ENCODE data around the gene CD1B. TPM values are rescaled to one million over a fixed set of nuclear protein-coding genes. Genes with fewer than 3 reads are reported as not detected.
"Not testable (repeated sequence)": the region's sequence is repeated elsewhere in the genome, so short reads cannot be mapped to it uniquely, and the experiment has no call there.

CD1B gene
- total and polyA plus RNA-seq, 12 donors: 0.04 to 0.76 (median 0.39) TPM; not detected in 9

- Histone ChIP-seq H3K27ac (no peak overlapping the region), H3K4me3 (no peak overlapping the region), H3K27me3 (no peaks in the 10 kb centered on the region), H3K9me3 (no peaks in the 10 kb centered on the region), H3K36me3 (no peaks in the 10 kb centered on the region), H3K4me1 (peaks cover 0 to 5% (median 0%) of the 10 kb centered on the region in 9 donors)
- ATAC-seq (no peak), DNase-seq (no peak)
- 69 to 71% methylated on average over 3 of the region's 3 CpGs for WGBS, 2 donors
- intact Hi-C loops (cut with DNase I): no loop called here
- no peak for TF ChIP-seq CTCF (IDR thresholded peaks at IDR 0.05)
Observed at GRCh38 chr1:158356616-158357015, 25.3 kb upstream of the CD1B start.

- Histone ChIP-seq H3K27me3 (no peaks in the 10 kb centered on the region), H3K27ac (no peak overlapping the region), H3K4me1 (peaks cover 0 to 5% (median 0%) of the 10 kb centered on the region in 9 donors), H3K4me3 (no peak overlapping the region), H3K36me3 (no peaks in the 10 kb centered on the region), H3K9me3 (no peaks in the 10 kb centered on the region)
- intact Hi-C loops (cut with DNase I): no loop called here
- WGBS, 2 donors: 85 to 88% methylated on average over 10 of the region's 10 CpGs
- no peak for ATAC-seq
- DNase-seq: no peak
- TF ChIP-seq CTCF (IDR thresholded peaks at IDR 0.05): no peak
Observed at GRCh38 chr1:158355773-158356285, 24.5 kb upstream of the CD1B start.

GRCh38 chr1:158354255-158354654 is 22.9 kb upstream of the CD1B start:
- no peak for ATAC-seq
- 65 to 73% methylated on average over 2 of the region's 2 CpGs for WGBS, 2 donors
- no peak for DNase-seq
- no peaks in the 10 kb centered on the region for H3K27me3 ChIP-seq
- peaks cover 0 to 5% (median 0%) of the 10 kb centered on the region in 9 donors for H3K4me1 ChIP-seq
- TF ChIP-seq CTCF (IDR thresholded peaks at IDR 0.05): no peak
- intact Hi-C loops (cut with DNase I): no loop called here
- H3K4me3 ChIP-seq: no peak overlapping the region
- no peak overlapping the region for H3K27ac ChIP-seq
- H3K36me3 ChIP-seq: no peaks in the 10 kb centered on the region
- no peaks in the 10 kb centered on the region for H3K9me3 ChIP-seq

GRCh38 chr1:158353303-158354075 is 22.2 kb upstream of the CD1B start, which contains the start of gene CD1E:
TSS of gene CD1E (plus strand) at chr1:158353894. CDS start at chr1:158353989, 95 bp downstream.
- intact Hi-C loops (cut with DNase I): no loop called here
- Histone ChIP-seq H3K27me3 (no peaks in the 10 kb centered on the region), H3K27ac (no peak within 1 kb of the TSS), H3K4me3 (no peak within 1 kb of the TSS), H3K36me3 (no peaks in the 10 kb centered on the region), H3K9me3 (no peaks in the 10 kb centered on the region), H3K4me1 (peaks cover 0 to 5% (median 0%) of the 10 kb centered on the region in 9 donors)
- no peak for TF ChIP-seq CTCF (IDR thresholded peaks at IDR 0.05)
- ATAC-seq: peak in 2 of 8 donors; percentile 24 to 34
- no peak for DNase-seq
- 37 to 38% methylated on average over 6 of the region's 6 CpGs for WGBS, 2 donors

- intact Hi-C loops (cut with DNase I); H3K4me1 ChIP-seq; H3K27ac ChIP-seq; H3K27me3 ChIP-seq; ATAC-seq; H3K36me3 ChIP-seq; DNase-seq; H3K4me3 ChIP-seq: not testable (repeated sequence)
- 94% methylated on average over 24 of the region's 24 CpGs for WGBS, 2 donors
- H3K9me3 ChIP-seq: peaks cover 0 to 23% (median 0%) of the 10 kb centered on the region in 11 donors
Observed at GRCh38 chr1:158348946-158349345, 17.6 kb upstream of the CD1B start.

GRCh38 chr1:158336413-158336812 is 5.1 kb upstream of the CD1B start:
- 61 to 70% methylated on average over 7 of the region's 7 CpGs for WGBS, 2 donors

More at GRCh38 chr1:158336413-158336812, 5.1 kb upstream of the CD1B start:
- H3K36me3 ChIP-seq; ATAC-seq; intact Hi-C loops (cut with DNase I); H3K4me3 ChIP-seq; H3K4me1 ChIP-seq; DNase-seq; H3K27ac ChIP-seq: not testable (repeated sequence)
- Histone ChIP-seq H3K27me3 (peaks cover 0 to 15% (median 0%) of the 10 kb centered on the region in 7 donors), H3K9me3 (peaks cover 0 to 19% (median 0%) of the 10 kb centered on the region in 11 donors)
